ENCODE data around the gene FSTL5. TPM values are rescaled to one million over a fixed set of nuclear protein-coding genes. Genes with fewer than 3 reads are reported as not detected.

FSTL5 gene
- total and polyA plus RNA-seq, 2 experiments from 2014 or later: 0.29 to 0.57 TPM

DNA sequence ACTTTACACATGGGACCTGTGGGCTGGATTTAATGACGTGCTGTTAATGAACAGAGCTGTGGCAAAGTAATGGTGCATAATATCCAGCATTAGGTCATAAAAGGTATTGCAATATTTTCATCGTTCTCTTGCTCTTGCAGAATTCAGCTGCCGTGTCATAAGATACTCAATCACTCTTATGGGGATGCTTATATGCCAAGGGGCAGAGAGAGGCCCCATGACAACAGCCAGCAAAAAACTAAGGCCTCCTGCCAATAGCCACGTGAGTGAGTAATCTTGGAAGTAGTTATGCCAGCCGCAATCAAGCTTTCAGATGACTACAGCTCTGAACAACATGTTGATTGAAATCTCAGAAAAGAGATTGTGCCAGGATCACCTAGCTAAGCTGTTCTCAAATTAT, 616.9 kb downstream of the FSTL5 start:
- Histone ChIP-seq H2AFZ (no peak overlapping the region), H4K20me1 (ENCODE audit: insufficient read depth, poor library complexity, severe bottlenecking) (no peaks in the 10 kb centered on the region), H3K9me3 (ENCODE audit: low read depth) (no peaks in the 10 kb centered on the region), H3K9me2 (replicated peaks; ENCODE audit: insufficient read depth) (no peaks in the 10 kb centered on the region), H3K27me3 (no peaks in the 10 kb centered on the region), H3K27ac (no peak overlapping the region), H3K36me3 (replicated peaks; ENCODE audit: insufficient read depth, low read depth) (no peaks in the 10 kb centered on the region), H3K4me2 (no peak overlapping the region), H3K79me2 (no peaks in the 10 kb centered on the region), H3K4me1 (ENCODE audit: insufficient read depth) (no peaks in the 10 kb centered on the region), H3K4me3 (no peak overlapping the region)
- DNase-seq (ENCODE audit: low spot score): no peak
- 78% methylated on average over 5 of the region's 5 CpGs for WGBS (ENCODE audit: low lambda C conversion rate, missing lambda C conversion rate)
- TF ChIP-seq, protein P1, sequence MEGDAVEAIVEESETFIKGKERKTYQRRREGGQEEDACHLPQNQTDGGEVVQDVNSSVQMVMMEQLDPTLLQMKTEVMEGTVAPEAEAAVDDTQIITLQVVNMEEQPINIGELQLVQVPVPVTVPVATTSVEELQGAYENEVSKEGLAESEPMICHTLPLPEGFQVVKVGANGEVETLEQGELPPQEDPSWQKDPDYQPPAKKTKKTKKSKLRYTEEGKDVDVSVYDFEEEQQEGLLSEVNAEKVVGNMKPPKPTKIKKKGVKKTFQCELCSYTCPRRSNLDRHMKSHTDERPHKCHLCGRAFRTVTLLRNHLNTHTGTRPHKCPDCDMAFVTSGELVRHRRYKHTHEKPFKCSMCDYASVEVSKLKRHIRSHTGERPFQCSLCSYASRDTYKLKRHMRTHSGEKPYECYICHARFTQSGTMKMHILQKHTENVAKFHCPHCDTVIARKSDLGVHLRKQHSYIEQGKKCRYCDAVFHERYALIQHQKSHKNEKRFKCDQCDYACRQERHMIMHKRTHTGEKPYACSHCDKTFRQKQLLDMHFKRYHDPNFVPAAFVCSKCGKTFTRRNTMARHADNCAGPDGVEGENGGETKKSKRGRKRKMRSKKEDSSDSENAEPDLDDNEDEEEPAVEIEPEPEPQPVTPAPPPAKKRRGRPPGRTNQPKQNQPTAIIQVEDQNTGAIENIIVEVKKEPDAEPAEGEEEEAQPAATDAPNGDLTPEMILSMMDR (IDR thresholded peaks at IDR 0.05; ENCODE audit: poor library complexity): no peak
- TF ChIP-seq EZH2 (IDR thresholded peaks at IDR 0.05; ENCODE audit: borderline replicate concordance): no peak
- no peak for TF ChIP-seq EZH2phosphoT487 (IDR thresholded peaks at IDR 0.05; ENCODE audit: low read depth, severe bottlenecking, unreplicated experiment)

DNA sequence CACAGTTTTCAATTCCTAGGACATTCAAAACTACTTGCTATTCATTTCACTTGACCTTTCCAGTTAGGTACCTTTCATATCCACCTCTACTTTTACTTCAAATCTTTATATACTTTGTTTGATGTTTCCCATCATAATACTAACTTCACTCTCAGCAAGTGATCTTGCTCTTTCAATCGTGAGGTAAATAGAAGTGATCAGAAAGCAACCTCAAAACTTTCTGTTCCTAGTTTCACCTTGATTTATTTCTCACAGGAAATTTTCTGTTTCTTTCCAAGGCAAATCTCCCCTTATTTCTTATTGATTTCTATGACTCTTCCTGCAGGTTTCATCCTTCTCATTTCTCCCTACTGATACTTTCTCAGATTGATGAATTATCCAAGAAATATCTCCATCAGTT, 623.5 kb downstream of the FSTL5 start:
- TF ChIP-seq EZH2phosphoT487 (IDR thresholded peaks at IDR 0.05; ENCODE audit: low read depth, severe bottlenecking, unreplicated experiment): no peak
- no peak for TF ChIP-seq EZH2 (IDR thresholded peaks at IDR 0.05; ENCODE audit: borderline replicate concordance)
- TF ChIP-seq, protein P1 (IDR thresholded peaks at IDR 0.05; ENCODE audit: poor library complexity): no peak
- Histone ChIP-seq H3K79me2 (no peaks in the 10 kb centered on the region), H2AFZ (no peak overlapping the region), H3K9me2 (replicated peaks; ENCODE audit: insufficient read depth) (no peaks in the 10 kb centered on the region), H3K4me1 (ENCODE audit: insufficient read depth) (no peaks in the 10 kb centered on the region), H3K27me3 (no peaks in the 10 kb centered on the region), H4K20me1 (ENCODE audit: insufficient read depth, poor library complexity, severe bottlenecking) (no peaks in the 10 kb centered on the region), H3K4me3 (no peak overlapping the region), H3K27ac (no peak overlapping the region), H3K4me2 (no peak overlapping the region), H3K36me3 (replicated peaks; ENCODE audit: insufficient read depth, low read depth) (no peaks in the 10 kb centered on the region), H3K9me3 (ENCODE audit: low read depth) (no peaks in the 10 kb centered on the region)
- DNase-seq (ENCODE audit: low spot score): no peak
- 96% methylated on average over 1 of the region's 1 CpG for WGBS (ENCODE audit: low lambda C conversion rate, missing lambda C conversion rate)

DNA sequence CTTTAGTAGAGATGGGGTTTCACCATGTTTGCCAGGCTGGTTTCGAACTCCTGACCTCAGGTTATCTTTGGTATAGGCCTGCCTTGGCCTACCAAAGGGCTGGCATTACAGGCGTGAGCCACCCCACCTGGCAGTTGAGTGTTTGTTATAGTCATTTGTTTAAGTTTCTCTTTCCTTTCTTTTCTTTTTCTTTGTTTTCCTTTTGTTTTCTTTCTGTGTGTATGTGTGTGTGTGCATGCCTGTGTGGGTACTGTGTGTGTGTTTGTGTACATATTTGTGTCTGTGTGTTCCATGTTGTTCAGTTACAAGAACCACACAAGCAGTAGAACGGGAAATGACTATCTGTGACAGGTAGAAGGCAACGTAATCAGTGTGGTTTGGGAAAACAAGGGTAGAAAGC, 624.9 kb downstream of the FSTL5 start:
- Histone ChIP-seq H3K36me3 (replicated peaks; ENCODE audit: insufficient read depth, low read depth) (no peaks in the 10 kb centered on the region), H3K4me3 (no peak overlapping the region), H2AFZ (no peak overlapping the region)

More for the DNA sequence above, 624.9 kb downstream of the FSTL5 start:
- 94% methylated on average over 4 of the region's 4 CpGs for WGBS (ENCODE audit: low lambda C conversion rate, missing lambda C conversion rate)
- no peaks in the 10 kb centered on the region for H3K4me1 ChIP-seq (ENCODE audit: insufficient read depth)
- H3K9me3 ChIP-seq (ENCODE audit: low read depth): no peaks in the 10 kb centered on the region
- H3K79me2 ChIP-seq: no peaks in the 10 kb centered on the region
- no peak overlapping the region for H3K4me2 ChIP-seq
- H3K27ac ChIP-seq: no peak overlapping the region
- H4K20me1 ChIP-seq (ENCODE audit: insufficient read depth, poor library complexity, severe bottlenecking): no peaks in the 10 kb centered on the region
- TF ChIP-seq, protein P1 (IDR thresholded peaks at IDR 0.05; ENCODE audit: poor library complexity): no peak
- TF ChIP-seq EZH2phosphoT487 (IDR thresholded peaks at IDR 0.05; ENCODE audit: low read depth, severe bottlenecking, unreplicated experiment) (no peak), EZH2 (IDR thresholded peaks at IDR 0.05; ENCODE audit: borderline replicate concordance) (no peak)
- H3K9me2 ChIP-seq (replicated peaks; ENCODE audit: insufficient read depth): no peaks in the 10 kb centered on the region
- no peak for DNase-seq (ENCODE audit: low spot score)
- H3K27me3 ChIP-seq: no peaks in the 10 kb centered on the region

Data from hepatocyte (in vitro differentiated cells).